ENCODE data around the gene POLR2E. TPM values are rescaled to one million over a fixed set of nuclear protein-coding genes. Genes with fewer than 3 reads are reported as not detected.

POLR2E gene
- total and polyA plus RNA-seq, 4 donors = 51.8 to 211 (median 171) TPM

- H3K9ac ChIP-seq (ENCODE audit: low read depth in 1 of 2, low read length in 2 of 2) = no peak overlapping the region
- WGBS = 85% methylated on average over 43 of the region's 43 CpGs
- no peak overlapping the region for H3K27ac ChIP-seq (ENCODE audit: low read depth in 1 of 2, low read length in 2 of 2)
- no peak overlapping the region for H3K4me3 ChIP-seq (ENCODE audit: low read depth in 1 of 3, low read length in 3 of 3)
- peaks cover 7 to 16% (median 10%) of the 10 kb centered on the region in 4 donors for H3K36me3 ChIP-seq (ENCODE audit: control insufficient read depth in 4 of 4, insufficient read depth in 3 of 4, low read depth in 1 of 4, low read length in 3 of 4)
- H3K9me3 ChIP-seq (ENCODE audit: control insufficient read depth in 4 of 4, low read length in 3 of 4) = no peaks in the 10 kb centered on the region
- DNase-seq (ENCODE audit: low spot score) = no peak
- TF ChIP-seq EGR1 (IDR thresholded peaks at IDR 0.05; ENCODE audit: low read depth in 2 of 2) (no peak), GABPA (IDR thresholded peaks at IDR 0.05 in 1 of 2, conservative IDR thresholded peaks at IDR 0.05 in 1 of 2) (no peak), YY1 (IDR thresholded peaks at IDR 0.05) (no peak), SP1 (IDR thresholded peaks at IDR 0.05) (no peak), JUND (IDR thresholded peaks at IDR 0.05) (no peak), ZBTB33 (IDR thresholded peaks at IDR 0.05) (no peak), TAF1 (conservative IDR thresholded peaks at IDR 0.05) (no peak), RXRA (IDR thresholded peaks at IDR 0.05) (no peak), FOXA2 (IDR thresholded peaks at IDR 0.05) (no peak), HNF4A (conservative IDR thresholded peaks at IDR 0.05) (no peak), RAD21 (IDR thresholded peaks at IDR 0.05) (no peak), NR2F2 (IDR thresholded peaks at IDR 0.05) (no peak), HNF4G (IDR thresholded peaks at IDR 0.05) (no peak), FOXA1 (IDR thresholded peaks at IDR 0.05) (no peak)
- TF ChIP-seq, protein P1, sequence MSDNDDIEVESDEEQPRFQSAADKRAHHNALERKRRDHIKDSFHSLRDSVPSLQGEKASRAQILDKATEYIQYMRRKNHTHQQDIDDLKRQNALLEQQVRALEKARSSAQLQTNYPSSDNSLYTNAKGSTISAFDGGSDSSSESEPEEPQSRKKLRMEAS (IDR thresholded peaks at IDR 0.05) = no peak
- TF ChIP-seq, protein P2, sequence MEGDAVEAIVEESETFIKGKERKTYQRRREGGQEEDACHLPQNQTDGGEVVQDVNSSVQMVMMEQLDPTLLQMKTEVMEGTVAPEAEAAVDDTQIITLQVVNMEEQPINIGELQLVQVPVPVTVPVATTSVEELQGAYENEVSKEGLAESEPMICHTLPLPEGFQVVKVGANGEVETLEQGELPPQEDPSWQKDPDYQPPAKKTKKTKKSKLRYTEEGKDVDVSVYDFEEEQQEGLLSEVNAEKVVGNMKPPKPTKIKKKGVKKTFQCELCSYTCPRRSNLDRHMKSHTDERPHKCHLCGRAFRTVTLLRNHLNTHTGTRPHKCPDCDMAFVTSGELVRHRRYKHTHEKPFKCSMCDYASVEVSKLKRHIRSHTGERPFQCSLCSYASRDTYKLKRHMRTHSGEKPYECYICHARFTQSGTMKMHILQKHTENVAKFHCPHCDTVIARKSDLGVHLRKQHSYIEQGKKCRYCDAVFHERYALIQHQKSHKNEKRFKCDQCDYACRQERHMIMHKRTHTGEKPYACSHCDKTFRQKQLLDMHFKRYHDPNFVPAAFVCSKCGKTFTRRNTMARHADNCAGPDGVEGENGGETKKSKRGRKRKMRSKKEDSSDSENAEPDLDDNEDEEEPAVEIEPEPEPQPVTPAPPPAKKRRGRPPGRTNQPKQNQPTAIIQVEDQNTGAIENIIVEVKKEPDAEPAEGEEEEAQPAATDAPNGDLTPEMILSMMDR (IDR thresholded peaks at IDR 0.05; ENCODE audit: low read depth, low read length, missing input control) = no peak
- TF ChIP-seq, protein P3, sequence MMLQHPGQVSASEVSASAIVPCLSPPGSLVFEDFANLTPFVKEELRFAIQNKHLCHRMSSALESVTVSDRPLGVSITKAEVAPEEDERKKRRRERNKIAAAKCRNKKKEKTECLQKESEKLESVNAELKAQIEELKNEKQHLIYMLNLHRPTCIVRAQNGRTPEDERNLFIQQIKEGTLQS (IDR thresholded peaks at IDR 0.05) = no peak
- TF ChIP-seq, protein P4, sequence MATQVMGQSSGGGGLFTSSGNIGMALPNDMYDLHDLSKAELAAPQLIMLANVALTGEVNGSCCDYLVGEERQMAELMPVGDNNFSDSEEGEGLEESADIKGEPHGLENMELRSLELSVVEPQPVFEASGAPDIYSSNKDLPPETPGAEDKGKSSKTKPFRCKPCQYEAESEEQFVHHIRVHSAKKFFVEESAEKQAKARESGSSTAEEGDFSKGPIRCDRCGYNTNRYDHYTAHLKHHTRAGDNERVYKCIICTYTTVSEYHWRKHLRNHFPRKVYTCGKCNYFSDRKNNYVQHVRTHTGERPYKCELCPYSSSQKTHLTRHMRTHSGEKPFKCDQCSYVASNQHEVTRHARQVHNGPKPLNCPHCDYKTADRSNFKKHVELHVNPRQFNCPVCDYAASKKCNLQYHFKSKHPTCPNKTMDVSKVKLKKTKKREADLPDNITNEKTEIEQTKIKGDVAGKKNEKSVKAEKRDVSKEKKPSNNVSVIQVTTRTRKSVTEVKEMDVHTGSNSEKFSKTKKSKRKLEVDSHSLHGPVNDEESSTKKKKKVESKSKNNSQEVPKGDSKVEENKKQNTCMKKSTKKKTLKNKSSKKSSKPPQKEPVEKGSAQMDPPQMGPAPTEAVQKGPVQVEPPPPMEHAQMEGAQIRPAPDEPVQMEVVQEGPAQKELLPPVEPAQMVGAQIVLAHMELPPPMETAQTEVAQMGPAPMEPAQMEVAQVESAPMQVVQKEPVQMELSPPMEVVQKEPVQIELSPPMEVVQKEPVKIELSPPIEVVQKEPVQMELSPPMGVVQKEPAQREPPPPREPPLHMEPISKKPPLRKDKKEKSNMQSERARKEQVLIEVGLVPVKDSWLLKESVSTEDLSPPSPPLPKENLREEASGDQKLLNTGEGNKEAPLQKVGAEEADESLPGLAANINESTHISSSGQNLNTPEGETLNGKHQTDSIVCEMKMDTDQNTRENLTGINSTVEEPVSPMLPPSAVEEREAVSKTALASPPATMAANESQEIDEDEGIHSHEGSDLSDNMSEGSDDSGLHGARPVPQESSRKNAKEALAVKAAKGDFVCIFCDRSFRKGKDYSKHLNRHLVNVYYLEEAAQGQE (IDR thresholded peaks at IDR 0.05) = no peak
- peaks cover 3 to 31% (median 10%) of the 10 kb centered on the region in 4 donors for H3K4me1 ChIP-seq (ENCODE audit: control insufficient read depth in 4 of 4, insufficient read depth in 4 of 4, low read length in 3 of 4)
- H3K27me3 ChIP-seq (ENCODE audit: control insufficient read depth in 4 of 4, insufficient read depth in 4 of 4, low read length in 3 of 4) = no peaks in the 10 kb centered on the region
Measured at GRCh38 chr19:1084024-1084868, 10.9 kb downstream of the POLR2E start.
